DMS153 (cell line): Measurements from ENCODE around the gene PDCD1.
"Not testable (repeated sequence)": the region's sequence is repeated elsewhere in the genome, so short reads cannot be mapped to it uniquely, and the experiment has no call there.

Source experiments
- DNase-seq: peaks from one replicate; lab custom pipeline; 2025; lab: John Stamatoyannopoulos, UW

The PDCD1 gene

GRCh38 chr2:241833756-241834526 is 24.8 kb downstream of the PDCD1 start:
- not testable (repeated sequence) for DNase-seq

DNA sequence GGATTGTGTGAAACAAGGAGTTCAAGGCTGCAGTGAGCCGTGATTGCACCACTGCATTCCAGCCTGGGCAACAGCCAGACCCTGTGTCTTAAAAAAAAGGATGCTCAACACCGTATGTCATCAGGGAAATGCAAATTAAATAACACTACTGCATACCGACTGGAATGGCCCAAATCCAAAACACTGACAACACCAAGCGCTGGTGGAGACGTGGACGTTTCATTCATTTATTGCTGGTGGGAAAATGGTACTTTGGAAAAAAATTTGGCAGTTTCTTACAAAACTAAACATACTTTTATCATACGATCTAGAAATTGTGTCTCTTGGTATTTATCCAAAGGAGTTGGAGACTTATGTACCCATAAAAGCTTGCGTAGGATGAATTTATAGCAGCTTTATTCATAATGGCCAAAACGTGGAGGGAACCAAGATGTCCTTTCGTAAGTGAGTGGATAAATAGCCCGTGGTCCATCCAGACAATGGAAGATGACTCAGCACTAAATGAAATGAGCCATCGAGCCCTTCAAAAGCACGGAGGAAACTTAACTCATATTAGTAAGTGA is 25.5 kb downstream of the PDCD1 start:
- DNase-seq, result no peak

DNA sequence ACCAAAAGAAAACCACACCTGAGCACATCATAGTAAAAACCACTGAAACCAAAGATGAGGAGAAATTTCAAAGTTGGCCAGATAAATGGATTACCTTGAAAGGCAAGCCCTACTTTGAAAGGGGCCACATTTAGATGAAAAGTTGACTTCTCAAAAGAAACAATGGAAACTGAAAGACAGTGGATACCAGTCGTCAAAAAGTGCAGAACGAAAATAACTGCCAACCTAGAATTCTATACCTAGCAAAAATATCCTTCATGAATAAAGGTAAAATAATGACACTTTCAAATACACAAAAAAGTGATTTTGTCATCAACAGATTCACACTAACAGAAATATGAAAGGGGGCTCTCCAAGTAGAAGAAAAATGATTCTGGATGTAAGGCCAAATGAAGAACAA is 31.3 kb downstream of the PDCD1 start:
- DNase-seq, result no peak

- DNase-seq, result not testable (repeated sequence)
These were observed 34.9 kb downstream of the PDCD1 start for GRCh38 chr2:241823531-241824437.

DNA sequence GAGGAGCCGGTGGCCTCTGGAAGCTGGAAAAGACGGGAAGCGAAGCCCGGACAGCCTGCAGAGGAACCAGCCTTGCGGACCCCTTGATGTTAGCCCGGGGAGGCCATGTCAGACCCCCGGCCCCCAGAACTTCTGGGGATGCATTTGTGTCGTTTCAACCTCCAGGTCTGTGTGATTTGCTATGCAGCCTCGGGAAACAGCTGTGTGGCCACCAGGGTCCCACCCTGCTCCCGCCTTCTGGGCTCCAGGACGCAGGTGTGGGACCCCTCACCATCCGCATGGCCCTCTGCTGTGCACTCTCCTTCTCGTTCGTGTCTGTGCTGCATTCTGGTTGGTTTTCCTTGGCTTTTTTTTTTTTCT is 36.5 kb downstream of the PDCD1 start:
- no peak for DNase-seq

- no peak for DNase-seq
These were observed 37.0 kb downstream of the PDCD1 start for GRCh38 chr2:241821460-241822263.

- DNase-seq, result no peak
These were observed 37.9 kb downstream of the PDCD1 start for GRCh38 chr2:241820625-241821384.

GRCh38 chr2:241819947-241820624 is 38.6 kb downstream of the PDCD1 start:
- not testable (repeated sequence) for DNase-seq

GRCh38 chr2:241818943-241819270 is 39.8 kb downstream of the PDCD1 start:
- no peak for DNase-seq

DNA sequence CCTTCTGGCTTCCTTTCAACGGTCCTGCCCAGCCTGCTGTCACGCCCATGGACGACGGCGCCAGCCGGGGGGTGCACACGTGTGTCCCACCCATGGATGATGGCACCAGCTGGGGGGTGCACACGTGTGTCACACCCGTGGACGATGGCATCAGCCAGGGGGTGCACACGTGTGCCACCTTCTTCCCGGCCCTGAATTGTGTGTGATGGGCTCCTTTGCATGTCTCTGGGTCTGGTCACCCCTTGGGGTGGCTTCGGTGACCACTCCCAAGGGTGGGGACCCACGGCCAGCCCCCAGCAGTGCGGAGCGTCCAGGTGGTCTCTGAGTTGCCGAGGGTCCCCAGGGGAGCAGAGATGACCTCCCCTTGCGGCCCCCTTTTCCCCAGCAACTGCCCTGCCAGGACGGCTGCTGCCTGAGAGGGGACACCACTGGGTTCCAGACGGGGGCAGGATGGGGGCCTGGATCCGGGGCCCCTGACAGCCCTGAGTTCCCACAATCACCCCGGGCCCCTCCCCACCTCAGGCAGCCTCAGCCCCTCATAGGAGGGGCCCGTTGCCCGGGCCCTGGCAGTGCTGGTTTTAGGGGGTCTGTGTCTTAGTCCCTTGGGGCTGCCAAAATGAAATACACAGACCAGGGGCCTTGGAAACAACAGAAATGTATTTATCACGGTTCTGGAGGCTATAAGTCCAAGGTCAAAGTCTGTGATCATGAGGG is 40.3 kb downstream of the PDCD1 start:
- DNase-seq, result no peak

DNA sequence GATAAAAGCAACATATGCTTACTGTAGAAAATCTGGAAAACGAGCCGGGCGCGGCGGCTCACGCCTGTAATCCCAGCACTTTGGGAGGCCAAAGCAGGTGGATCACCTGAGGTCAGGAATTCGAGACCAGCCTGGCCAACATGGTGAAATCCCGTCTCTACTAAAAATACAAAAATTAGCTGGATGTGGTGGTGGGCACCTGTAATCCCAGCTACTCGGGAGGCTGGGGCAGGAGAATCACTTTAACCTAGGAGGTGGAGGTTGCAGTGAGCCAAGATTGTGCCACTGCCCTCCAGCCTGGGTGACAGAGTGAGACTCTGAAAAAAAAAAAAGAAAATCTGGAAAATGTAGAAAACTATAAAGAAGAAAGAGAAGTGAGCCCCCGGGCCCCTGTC is 40.9 kb downstream of the PDCD1 start:
- DNase-seq, result not testable (repeated sequence)

DNA sequence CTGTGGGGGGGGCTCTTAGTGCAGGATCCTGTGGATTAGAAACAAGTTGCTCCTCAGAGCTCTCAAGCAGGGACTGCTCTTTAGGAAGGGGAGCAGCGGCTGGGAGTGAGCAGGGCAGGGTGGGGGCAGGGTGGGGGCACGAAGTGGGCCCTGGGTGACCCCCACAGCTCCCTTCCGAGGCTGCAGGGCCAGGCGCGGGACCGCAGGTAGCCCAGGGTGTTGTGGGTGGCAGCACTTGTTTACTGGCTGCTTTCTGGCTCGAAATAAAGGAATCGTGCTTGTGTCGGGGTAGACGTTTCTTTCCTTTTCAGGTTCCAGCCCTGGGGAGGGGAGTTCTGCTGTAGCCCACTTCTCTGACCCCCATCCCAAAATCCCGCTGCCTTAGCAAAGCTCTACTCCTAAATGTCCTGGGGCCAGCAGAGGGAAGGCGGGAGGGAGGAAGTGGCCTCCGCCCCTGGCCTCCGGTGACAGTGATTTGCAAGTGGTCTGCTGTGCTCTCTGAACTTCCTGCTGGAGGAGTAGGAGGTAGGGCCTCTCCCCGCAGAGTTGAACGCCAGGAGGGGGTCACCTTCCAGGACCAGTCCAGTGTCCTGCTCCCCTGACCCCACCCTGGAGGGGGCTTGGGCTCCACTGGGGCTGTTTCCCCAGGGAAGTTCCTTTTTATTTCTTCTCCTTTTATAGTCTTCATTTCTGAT is 41.4 kb downstream of the PDCD1 start:
- no peak for DNase-seq

GRCh38 chr2:241816431-241817121 is 42.1 kb downstream of the PDCD1 start:
- no peak for DNase-seq

DNA sequence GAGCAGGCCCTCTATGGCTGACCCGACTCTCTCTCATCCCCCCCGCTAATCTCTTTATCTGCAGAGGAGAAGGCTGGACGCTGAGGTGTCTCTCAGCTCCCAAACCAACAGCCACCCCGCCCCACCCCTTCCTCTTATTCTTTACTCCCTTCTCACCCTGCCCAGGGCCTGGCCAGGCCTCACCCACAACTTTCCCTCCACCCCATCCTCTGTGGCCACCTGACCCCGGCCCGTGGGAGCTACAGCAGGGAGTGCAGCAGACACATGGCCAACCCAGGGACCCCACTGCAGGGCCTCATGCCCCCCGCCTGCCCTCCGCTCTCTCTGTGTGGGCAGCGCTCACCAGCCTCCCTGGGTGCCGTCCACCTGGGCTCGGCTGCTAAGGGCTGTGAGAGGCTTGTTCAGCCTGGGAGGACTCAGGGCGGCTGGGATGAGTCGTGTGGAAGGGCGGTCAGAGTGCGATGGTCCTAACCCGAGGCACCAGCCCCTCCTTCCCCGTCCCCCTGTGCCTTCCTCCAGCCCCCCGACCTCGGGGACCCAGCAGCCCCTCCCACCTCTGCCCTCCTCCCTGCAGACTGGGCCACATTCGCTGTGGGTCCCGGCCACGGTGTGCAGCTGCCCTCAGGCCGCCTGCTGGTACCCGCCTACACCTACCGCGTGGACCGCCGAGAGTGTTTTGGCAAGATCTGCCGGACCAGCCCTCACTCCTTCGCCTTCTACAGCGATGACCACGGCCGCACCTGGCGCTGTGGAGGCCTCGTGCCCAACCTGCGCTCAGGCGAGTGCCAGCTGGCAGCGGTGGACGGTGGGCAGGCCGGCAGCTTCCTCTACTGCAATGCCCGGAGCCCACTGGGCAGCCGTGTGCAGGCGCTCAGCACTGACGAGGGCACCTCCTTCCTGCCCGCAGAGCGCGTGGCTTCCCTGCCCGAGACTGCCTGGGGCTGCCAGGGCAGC is 42.9 kb downstream of the PDCD1 start:
- no peak for DNase-seq

DNA sequence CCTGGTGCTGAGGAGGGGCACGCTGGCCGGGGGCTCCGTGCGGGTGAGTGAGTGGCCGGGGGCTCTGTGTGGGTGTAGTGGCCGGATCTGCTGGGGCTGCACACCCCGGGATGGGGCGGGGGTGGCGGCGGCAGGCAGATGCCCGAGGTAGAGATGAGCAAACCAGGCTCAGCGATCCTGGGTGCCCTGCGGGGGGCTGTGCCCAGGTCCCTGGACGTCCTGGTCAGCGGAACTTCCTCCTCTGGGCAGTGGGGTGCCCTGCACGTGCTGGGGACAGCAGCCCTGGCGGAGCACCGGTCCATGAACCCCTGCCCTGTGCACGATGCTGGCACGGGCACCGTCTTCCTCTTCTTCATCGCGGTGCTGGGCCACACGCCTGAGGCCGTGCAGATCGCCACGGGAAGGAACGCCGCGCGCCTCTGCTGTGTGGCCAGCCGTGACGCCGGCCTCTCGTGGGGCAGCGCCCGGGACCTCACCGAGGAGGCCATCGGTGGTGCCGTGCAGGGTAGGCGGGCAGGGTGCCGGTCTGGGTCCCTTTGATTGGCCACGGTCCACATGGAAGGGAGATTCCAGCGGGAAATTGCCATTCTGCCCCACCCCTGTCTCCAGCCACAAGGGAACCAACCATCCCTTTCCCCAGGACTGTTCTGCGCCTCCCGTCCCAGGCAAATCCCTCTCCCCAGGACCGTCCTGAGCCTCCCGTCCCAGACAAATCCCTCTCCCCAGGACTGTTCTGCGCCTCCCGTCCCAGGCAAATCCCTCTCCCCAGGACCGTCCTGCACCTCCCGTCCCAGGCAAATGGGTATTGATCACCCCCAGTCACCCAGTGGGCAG is 43.8 kb downstream of the PDCD1 start:
- DNase-seq, result no peak

DNA sequence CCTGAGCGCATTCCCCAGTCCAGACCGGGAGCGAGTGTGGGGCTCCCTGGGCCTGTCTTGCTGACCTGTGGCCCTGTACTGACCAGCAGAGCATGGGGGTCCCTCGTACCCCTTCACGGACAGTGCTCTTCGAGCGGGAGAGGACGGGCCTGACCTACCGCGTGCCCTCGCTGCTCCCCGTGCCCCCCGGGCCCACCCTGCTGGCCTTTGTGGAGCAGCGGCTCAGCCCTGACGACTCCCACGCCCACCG is 44.4 kb downstream of the PDCD1 start:
- no peak for DNase-seq
